Stimulated activated CD4-positive, alpha-beta T cell treated with anti-CD3 and anti-CD28 coated beads, Interleukin-4, amount 100 ng/mL, for 4 hours (primary cell): ENCODE measurements around the gene SWAP70.

ENCODE experiments used
- DNase-seq, 2 experiments: peaks; one replicate each; pipeline ENCODE4 v3.0.0-alpha.2; 2020

SWAP70 gene

DNA sequence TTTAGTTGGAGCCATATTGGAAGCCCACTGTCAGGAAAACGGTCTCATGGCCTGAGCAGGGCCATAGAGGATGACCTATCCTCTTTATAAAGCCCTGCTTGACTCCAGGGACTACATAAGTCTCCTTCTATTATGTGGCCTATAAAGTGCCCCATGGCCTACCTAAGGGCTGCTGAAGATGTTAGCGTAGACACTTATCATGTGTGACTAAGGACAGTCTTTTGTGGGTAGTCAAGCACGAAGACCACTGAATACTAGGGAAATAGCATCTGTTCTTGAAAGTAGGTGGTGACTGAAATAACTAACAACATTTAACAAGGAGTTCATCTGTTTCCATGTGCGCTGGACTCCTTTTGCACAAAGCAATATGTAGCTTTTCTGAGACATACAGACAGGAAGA, 117.1 kb downstream of the SWAP70 start:
- no peak for DNase-seq

DNA sequence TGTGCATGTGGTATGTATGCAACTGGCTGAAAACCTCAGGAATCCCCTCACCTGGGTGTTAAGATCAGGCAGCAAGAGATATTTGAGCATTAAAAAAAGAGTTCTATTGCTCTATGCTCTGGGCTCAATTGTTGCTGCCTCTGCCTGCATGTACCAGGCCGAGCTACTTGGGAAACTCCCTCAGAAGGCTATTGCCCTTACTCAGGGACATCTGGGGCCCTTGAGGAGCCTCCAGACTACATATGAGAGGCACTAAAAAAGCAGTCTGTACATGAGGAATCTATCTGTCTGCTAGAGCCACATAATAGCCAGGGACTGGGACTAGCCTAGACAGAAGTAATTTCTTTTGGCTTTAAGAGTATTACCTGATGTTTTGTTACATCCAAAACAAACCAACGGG, 120.1 kb downstream of the SWAP70 start:
- no peak for DNase-seq

DNA sequence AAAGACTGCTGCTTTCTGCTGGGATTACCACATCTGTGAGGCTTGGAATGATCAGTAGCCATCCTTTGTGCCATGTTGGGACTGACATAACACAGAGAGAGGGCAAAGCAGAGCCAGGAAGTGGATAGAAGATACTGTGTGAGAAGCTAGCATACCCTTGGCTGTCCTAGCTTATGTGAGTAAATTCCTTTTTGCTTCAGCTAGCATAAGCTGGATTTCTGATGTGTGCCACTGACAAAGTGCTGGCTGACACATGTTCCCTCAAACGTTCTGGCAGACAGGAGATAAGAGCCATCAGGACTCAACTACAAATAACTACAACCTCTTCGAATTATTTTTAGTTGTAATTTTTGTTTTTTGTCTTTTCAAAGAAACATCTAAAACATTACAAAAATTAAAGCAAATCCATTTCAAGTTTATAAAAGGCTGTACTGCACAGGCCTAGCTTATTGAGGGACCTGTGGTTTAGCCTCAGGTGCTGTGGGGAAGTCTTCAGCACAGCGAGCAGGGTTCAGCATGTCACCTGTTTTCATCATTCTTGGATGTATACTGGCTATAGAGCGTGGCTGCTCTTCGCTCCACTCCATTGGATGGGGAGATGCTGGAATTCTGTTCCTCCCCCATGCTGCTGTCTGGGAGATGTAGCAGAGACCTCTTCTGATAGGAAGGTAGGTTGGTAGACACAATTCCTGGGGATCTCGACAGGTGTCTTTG, 120.9 kb downstream of the SWAP70 start:
- no peak for DNase-seq

DNA sequence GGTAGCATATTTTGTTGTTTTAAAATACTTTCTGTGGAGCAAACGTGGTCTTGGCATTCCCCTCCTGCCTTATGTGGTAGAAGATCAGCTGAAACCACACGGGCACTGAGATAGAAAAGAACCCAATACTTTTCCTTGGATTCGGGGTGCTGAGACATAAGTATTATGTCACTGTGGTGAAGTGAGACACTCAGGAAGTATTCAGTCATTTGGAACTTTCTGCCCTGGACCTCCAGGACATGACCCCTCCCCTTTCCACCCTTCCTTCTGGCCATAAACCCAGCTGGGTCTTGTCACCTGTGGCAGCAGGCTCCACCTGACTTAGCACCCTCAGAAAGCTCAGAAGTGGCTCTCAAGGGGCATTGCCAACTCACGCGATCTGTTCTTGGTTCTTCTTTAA, 123.4 kb downstream of the SWAP70 start:
- no peak for DNase-seq

DNA sequence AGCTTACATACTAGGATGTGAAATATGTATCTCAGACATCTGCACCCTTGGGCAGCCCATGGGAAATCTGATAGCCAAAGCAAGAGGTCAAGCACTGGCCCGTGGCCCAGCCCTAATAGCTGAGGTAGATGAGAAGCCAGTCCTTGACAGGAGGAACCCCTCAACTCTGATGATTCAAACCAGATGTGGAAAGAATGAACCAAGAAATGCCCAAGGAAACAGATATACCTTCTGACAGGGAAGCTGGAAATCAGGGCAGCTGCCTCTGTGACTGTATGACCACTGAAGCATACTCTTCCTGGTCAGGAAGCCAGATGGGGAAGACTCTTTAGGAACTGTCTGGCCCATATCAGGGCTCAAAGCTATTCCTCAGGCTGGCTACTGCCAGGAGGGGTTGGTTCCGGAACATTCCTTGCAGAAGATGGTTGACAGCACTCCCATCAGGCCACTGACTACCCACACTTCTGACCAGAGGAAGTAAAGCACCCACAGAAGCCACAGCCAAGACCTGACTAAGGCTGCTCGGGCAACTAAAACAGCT, 124.2 kb downstream of the SWAP70 start:
- DNase-seq = no peak

DNA sequence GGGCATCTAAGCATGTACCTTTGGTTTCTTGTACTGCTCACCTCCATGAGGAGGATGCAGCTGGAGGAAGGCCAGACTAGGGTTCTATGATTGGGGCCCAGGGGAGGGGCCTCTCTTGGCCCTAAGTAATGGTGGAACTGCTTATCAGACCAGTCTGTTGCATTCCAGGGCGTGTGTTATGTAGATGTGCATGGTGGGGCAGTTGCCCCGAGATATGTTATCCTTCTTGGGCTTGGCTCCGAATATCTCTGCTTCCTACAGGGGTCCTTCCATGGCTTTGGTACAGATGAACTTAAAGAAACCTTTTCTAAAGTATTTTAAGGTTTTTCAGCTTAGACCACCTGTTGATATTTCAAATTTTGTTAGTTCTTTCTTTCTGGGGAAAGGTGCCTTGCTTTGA, 126.0 kb downstream of the SWAP70 start:
- no peak for DNase-seq

DNA sequence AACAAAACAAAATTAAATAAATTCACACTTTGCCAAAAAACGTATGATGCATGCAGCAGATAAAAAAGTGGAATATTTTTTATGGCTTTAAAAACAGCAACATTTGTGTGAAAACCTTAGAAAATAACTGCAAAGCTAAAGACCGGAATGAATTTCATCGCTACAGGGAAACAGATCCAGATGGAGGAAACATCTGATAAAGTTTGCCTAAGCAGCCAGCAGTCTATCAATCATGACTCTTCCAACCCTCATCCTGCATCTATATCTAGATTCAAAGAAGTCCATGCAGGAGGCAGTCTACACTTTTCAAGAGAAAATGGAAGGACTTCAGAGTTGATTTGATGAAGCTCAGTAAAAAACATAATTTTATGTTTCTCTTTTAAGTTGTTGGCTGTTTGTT, 126.8 kb downstream of the SWAP70 start:
- no peak for DNase-seq

DNA sequence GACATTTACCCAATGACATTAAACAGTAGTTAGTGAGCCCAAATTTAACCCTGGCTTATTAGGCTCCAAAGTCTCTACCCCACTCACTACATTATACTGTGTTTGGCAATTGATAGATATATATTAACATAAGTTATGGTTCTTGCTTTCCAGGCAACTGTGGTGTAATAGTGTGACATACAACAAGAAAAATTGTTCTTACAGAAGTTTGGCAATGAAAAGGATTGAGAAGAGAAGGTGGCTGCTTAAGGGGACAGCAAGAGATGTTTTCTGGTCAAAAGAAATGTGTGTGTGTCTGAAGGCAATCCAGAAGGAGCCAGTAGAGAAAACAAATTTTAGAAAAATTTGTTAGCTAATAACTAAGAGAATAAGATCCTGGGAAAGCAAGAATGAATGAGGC, 132.4 kb downstream of the SWAP70 start:
- no peak for DNase-seq

DNA sequence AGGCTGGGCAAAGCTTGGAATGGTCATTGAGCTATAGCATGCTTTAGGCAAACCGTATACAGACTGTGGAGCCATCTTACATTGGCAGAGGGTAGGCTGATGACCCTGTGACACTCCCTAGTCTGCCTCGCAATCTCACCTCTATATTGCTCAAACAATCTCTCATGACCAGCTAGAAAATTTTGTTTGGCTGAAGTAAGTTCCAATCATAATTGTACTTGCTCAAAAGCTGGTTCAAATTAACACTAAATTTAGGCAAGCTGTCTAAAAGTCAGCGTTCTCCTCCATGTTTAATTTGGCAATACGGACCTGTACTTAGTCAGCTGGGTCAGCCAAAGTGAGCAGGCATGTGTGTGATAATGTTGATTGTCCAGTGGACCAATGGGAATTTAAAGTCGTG, 133.0 kb downstream of the SWAP70 start:
- DNase-seq = no peak

DNA sequence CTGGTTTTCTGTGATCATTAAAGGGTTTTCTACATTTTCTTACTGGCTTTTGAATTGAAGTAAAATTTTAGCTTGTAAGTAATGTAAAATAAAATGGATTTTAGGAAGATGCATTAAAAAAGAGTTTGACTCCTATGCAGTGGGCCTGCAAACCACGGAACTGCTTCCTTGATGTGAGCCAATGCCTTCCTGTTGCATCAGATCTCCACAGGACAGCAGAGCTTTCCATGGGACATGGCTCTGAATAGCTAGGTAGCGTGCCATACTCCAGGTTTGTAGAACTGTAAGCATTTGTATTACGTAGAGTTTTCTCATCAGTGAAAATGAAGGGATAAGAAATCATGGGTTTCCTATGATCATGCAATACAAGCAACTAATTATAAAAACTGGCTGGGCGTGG, 133.4 kb downstream of the SWAP70 start:
- no peak for DNase-seq

DNA sequence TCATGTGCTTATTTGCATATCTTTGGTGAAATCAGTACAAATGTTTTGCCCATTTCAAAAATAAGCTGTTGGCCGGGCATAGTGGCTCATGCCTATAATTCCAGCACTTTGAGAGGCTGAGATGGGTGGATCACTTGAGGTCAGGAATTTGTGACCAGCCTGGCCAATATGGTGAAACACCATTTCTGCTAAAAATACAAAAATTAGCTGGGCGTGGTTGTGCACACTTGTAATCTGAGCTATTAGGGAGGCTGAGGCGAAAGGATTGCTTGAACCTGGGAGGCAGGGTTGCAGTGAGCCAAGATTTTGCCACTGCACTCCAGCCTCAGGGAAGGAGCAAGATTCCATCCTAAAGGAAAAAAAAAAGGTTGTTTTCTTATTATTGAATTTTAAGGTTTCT, 136.0 kb downstream of the SWAP70 start:
- DNase-seq = no peak

DNA sequence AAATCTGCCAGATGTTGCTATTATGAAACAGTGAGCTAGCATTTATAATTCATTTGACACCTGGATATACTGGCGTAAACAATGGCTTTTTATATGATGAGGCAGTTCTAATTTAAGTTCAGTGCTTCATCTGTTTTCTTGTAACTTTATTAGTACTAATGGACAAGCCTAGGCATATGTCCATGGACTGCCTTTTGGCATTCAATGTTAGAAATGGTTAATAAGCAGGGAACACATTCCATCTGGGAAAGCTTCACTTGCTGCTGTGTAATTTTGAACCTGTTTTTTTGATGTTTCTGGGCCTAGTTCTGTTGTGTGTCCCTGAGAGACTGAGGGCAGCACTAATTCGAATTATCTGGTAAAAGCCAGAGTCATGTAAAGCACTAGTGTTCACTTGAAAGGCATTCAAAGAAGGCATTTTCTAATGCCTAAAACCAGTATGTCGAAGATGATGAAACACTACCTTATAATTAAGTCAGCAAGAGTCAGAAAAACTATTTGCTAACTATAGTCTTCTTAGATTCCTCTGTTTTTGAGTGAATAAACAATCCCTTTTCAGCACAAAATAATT, 138.5 kb downstream of the SWAP70 start:
- no peak for DNase-seq
